Measurements from ENCODE around the gene ANO2. TPM values are rescaled to one million over a fixed set of nuclear protein-coding genes. Genes with fewer than 3 reads are reported as not detected.

ANO2 gene
- total and polyA plus RNA-seq, 4 donors: 0.03 to 0.25 (median 0.15) TPM

GRCh38 chr12:5632453-5632852, 312.6 kb downstream of the ANO2 start:
- no peaks in the 10 kb centered on the region for H3K4me1 ChIP-seq (ENCODE audit: control insufficient read depth in 4 of 4, insufficient read depth in 4 of 4, low read length in 3 of 4)
- DNase-seq (ENCODE audit: low spot score): no peak
- H3K27ac ChIP-seq (ENCODE audit: low read depth in 1 of 2, low read length in 2 of 2): no peak overlapping the region
- no peaks in the 10 kb centered on the region for H3K9me3 ChIP-seq (ENCODE audit: control insufficient read depth in 4 of 4, low read length in 3 of 4)
- no peaks in the 10 kb centered on the region for H3K36me3 ChIP-seq (ENCODE audit: control insufficient read depth in 4 of 4, insufficient read depth in 3 of 4, low read depth in 1 of 4, low read length in 3 of 4)
- H3K4me3 ChIP-seq (ENCODE audit: low read depth in 1 of 3, low read length in 3 of 3): no peak overlapping the region
- H3K27me3 ChIP-seq (ENCODE audit: control insufficient read depth in 4 of 4, insufficient read depth in 4 of 4, low read length in 3 of 4): peaks cover 0 to 6% (median 0%) of the 10 kb centered on the region in 4 donors
- 88% methylated on average over 2 of the region's 2 CpGs for WGBS
- TF ChIP-seq MAX (IDR thresholded peaks at IDR 0.05) (no peak), EGR1 (IDR thresholded peaks at IDR 0.05; ENCODE audit: low read depth in 2 of 2) (no peak), RXRA (IDR thresholded peaks at IDR 0.05) (no peak), ATF3 (IDR thresholded peaks at IDR 0.05) (no peak), FOXA2 (IDR thresholded peaks at IDR 0.05) (no peak), GABPA (IDR thresholded peaks at IDR 0.05 in 1 of 2, conservative IDR thresholded peaks at IDR 0.05 in 1 of 2) (no peak), NR2F2 (IDR thresholded peaks at IDR 0.05) (no peak), JUND (IDR thresholded peaks at IDR 0.05) (no peak), HNF4G (IDR thresholded peaks at IDR 0.05) (no peak), HNF4A (conservative IDR thresholded peaks at IDR 0.05) (no peak), TAF1 (conservative IDR thresholded peaks at IDR 0.05) (no peak), CTCF (IDR thresholded peaks at IDR 0.05; ENCODE audit: low read depth, low read length, missing input control) (no peak), SP1 (IDR thresholded peaks at IDR 0.05) (no peak), YY1 (IDR thresholded peaks at IDR 0.05) (no peak), REST (IDR thresholded peaks at IDR 0.05) (no peak)
- no peak overlapping the region for H3K9ac ChIP-seq (ENCODE audit: low read depth in 1 of 2, low read length in 2 of 2)

GRCh38 chr12:5631497-5631896, 313.6 kb downstream of the ANO2 start:
- no peak overlapping the region for H3K9ac ChIP-seq (ENCODE audit: low read depth in 1 of 2, low read length in 2 of 2)
- no peak overlapping the region for H3K4me3 ChIP-seq (ENCODE audit: low read depth in 1 of 3, low read length in 3 of 3)
- no peak for DNase-seq (ENCODE audit: low spot score)
- no peak overlapping the region for H3K27ac ChIP-seq (ENCODE audit: low read depth in 1 of 2, low read length in 2 of 2)
- peaks cover 0 to 6% (median 0%) of the 10 kb centered on the region in 4 donors for H3K27me3 ChIP-seq (ENCODE audit: control insufficient read depth in 4 of 4, insufficient read depth in 4 of 4, low read length in 3 of 4)
- H3K9me3 ChIP-seq (ENCODE audit: control insufficient read depth in 4 of 4, low read length in 3 of 4): no peaks in the 10 kb centered on the region
- H3K4me1 ChIP-seq (ENCODE audit: control insufficient read depth in 4 of 4, insufficient read depth in 4 of 4, low read length in 3 of 4): no peaks in the 10 kb centered on the region
- no peaks in the 10 kb centered on the region for H3K36me3 ChIP-seq (ENCODE audit: control insufficient read depth in 4 of 4, insufficient read depth in 3 of 4, low read depth in 1 of 4, low read length in 3 of 4)
- WGBS: 66% methylated on average over 5 of the region's 5 CpGs
- no peak for TF ChIP-seq GABPA (IDR thresholded peaks at IDR 0.05 in 1 of 2, conservative IDR thresholded peaks at IDR 0.05 in 1 of 2)
- no peak for TF ChIP-seq RAD21 (IDR thresholded peaks at IDR 0.05)
- TF ChIP-seq NR2F2 (IDR thresholded peaks at IDR 0.05): no peak
- TF ChIP-seq YY1 (IDR thresholded peaks at IDR 0.05): no peak
- no peak for TF ChIP-seq RXRA (IDR thresholded peaks at IDR 0.05)
- no peak for TF ChIP-seq HNF4G (IDR thresholded peaks at IDR 0.05)
- TF ChIP-seq FOXA2 (IDR thresholded peaks at IDR 0.05): no peak
- TF ChIP-seq FOXA1 (IDR thresholded peaks at IDR 0.05): no peak
- no peak for TF ChIP-seq HNF4A (conservative IDR thresholded peaks at IDR 0.05)
- TF ChIP-seq JUND (IDR thresholded peaks at IDR 0.05): no peak
- no peak for TF ChIP-seq SP1 (IDR thresholded peaks at IDR 0.05)
- TF ChIP-seq ATF3 (IDR thresholded peaks at IDR 0.05): no peak
- TF ChIP-seq REST (IDR thresholded peaks at IDR 0.05): no peak
- no peak for TF ChIP-seq TAF1 (conservative IDR thresholded peaks at IDR 0.05)
- TF ChIP-seq ZBTB33 (IDR thresholded peaks at IDR 0.05): no peak
- no peak for TF ChIP-seq MAX (IDR thresholded peaks at IDR 0.05)

Data from liver (tissue), 9 donors.